ENCODE measurements around the gene MLXIPL. TPM values are rescaled to one million over a fixed set of nuclear protein-coding genes. Genes with fewer than 3 reads are reported as not detected.
"Not testable (repeated sequence)": the region's sequence is repeated elsewhere in the genome, so short reads cannot be mapped to it uniquely, and the experiment has no call there.

MLXIPL gene
- under 1 TPM in 1 of 2 experiments, not detected in 1; 0.22 TPM for total RNA-seq

GRCh38 chr7:73623798-73624668 lies at the start of gene MLXIPL:
Gene MLXIPL, minus strand, starts transcription at chr7:73624522. Its CDS starts 30 bp downstream, at chr7:73624492.
- H3K27ac Mint-ChIP-seq, result no peak within 1 kb of the TSS
- intact Hi-C loops (cut with micrococcal nuclease), result no loop called here
- no peak within 1 kb of the TSS for H3K4me3 Mint-ChIP-seq
- H3K27me3 Mint-ChIP-seq (ENCODE audit: low read depth), result peaks cover 52% of the 10 kb centered on the region
- CTCF ChIA-PET, result interaction anchor here (0.6 to 1.3 kb wide), 4 partner anchors 20 to 231 kb away, joined by 3 to 4 read pairs (median 3); no protein-coding TSS in a partner anchor
- no peaks in the 10 kb centered on the region for H3K9me3 Mint-ChIP-seq
- peak; percentile 68 for DNase-seq
- peaks cover 7% of the 10 kb centered on the region for H3K4me1 Mint-ChIP-seq (ENCODE audit: low read depth)
- H3K36me3 Mint-ChIP-seq (ENCODE audit: low read depth), result no peaks in the 10 kb centered on the region

- intact Hi-C loops (cut with micrococcal nuclease), result no loop called here
- Mint-ChIP-seq H3K36me3 (ENCODE audit: low read depth) (no peaks in the 10 kb centered on the region), H3K27me3 (ENCODE audit: low read depth) (peaks cover 16% of the 10 kb centered on the region), H3K27ac (no peak overlapping the region), H3K4me1 (ENCODE audit: low read depth) (peaks cover 6% of the 10 kb centered on the region), H3K9me3 (no peaks in the 10 kb centered on the region), H3K4me3 (no peak overlapping the region)
- no peak for DNase-seq
- CTCF ChIA-PET, result interaction anchor here (1.2 to 1.5 kb wide), 2 partner anchors 65 kb away, joined by 3 to 4 read pairs; no protein-coding TSS in a partner anchor
Measured at GRCh38 chr7:73671857-73672445, 47.6 kb upstream of the MLXIPL start.

GRCh38 chr7:73671322-73671661 lies 47.0 kb upstream of the MLXIPL start:
- CTCF ChIA-PET, result interaction anchor here (0.5 to 1.5 kb wide), 2 partner anchors 64 to 136 kb away, joined by 3 to 4 read pairs; no protein-coding TSS in a partner anchor
- intact Hi-C loops (cut with micrococcal nuclease), result no loop called here
- peaks cover 6% of the 10 kb centered on the region for H3K4me1 Mint-ChIP-seq (ENCODE audit: low read depth)
- DNase-seq, result no peak
- no peaks in the 10 kb centered on the region for H3K9me3 Mint-ChIP-seq
- H3K27ac Mint-ChIP-seq, result no peak overlapping the region
- no peaks in the 10 kb centered on the region for H3K36me3 Mint-ChIP-seq (ENCODE audit: low read depth)
- no peak overlapping the region for H3K4me3 Mint-ChIP-seq
- peaks cover 16% of the 10 kb centered on the region for H3K27me3 Mint-ChIP-seq (ENCODE audit: low read depth)

- CTCF ChIA-PET, result interaction anchor here (2.2 kb wide), 1 partner anchor 63 kb away, joined by 11 read pairs; no protein-coding TSS in a partner anchor
- peaks cover 18% of the 10 kb centered on the region for H3K27me3 Mint-ChIP-seq (ENCODE audit: low read depth)
- no peaks in the 10 kb centered on the region for H3K9me3 Mint-ChIP-seq
- no peak overlapping the region for H3K27ac Mint-ChIP-seq
- no peaks in the 10 kb centered on the region for H3K36me3 Mint-ChIP-seq (ENCODE audit: low read depth)
- peaks cover 8% of the 10 kb centered on the region for H3K4me1 Mint-ChIP-seq (ENCODE audit: low read depth)
- no peak overlapping the region for H3K4me3 Mint-ChIP-seq
- intact Hi-C loops (cut with micrococcal nuclease), result loop anchor here (5.0 kb wide), 1 partner anchor 172 kb away; the partner anchor contains the start of gene METTL27
- no peak for DNase-seq
Measured at GRCh38 chr7:73669858-73670385, 45.6 kb upstream of the MLXIPL start.

GRCh38 chr7:73669288-73669701 lies 45.0 kb upstream of the MLXIPL start:
- H3K4me3 Mint-ChIP-seq, result no peak overlapping the region
- no peaks in the 10 kb centered on the region for H3K9me3 Mint-ChIP-seq
- intact Hi-C loops (cut with micrococcal nuclease), result loop anchor here (5.0 kb wide), 1 partner anchor 173 kb away; the partner anchor contains the start of gene METTL27
- CTCF ChIA-PET, result interaction anchor here (1.5 to 2.2 kb wide), 3 partner anchors 22 to 64 kb away, joined by 4 to 11 read pairs (median 8); no protein-coding TSS in a partner anchor
- no peak overlapping the region for H3K27ac Mint-ChIP-seq
- peaks cover 8% of the 10 kb centered on the region for H3K4me1 Mint-ChIP-seq (ENCODE audit: low read depth)
- no peaks in the 10 kb centered on the region for H3K36me3 Mint-ChIP-seq (ENCODE audit: low read depth)
- no peak for DNase-seq
- H3K27me3 Mint-ChIP-seq (ENCODE audit: low read depth), result peaks cover 22% of the 10 kb centered on the region

GRCh38 chr7:73668886-73669230 lies 44.5 kb upstream of the MLXIPL start:
- Mint-ChIP-seq H3K4me1 (ENCODE audit: low read depth) (peaks cover 8% of the 10 kb centered on the region), H3K9me3 (no peaks in the 10 kb centered on the region), H3K27me3 (ENCODE audit: low read depth) (peaks cover 25% of the 10 kb centered on the region), H3K36me3 (ENCODE audit: low read depth) (no peaks in the 10 kb centered on the region), H3K27ac (no peak overlapping the region), H3K4me3 (no peak overlapping the region)
- no peak for DNase-seq
- intact Hi-C loops (cut with micrococcal nuclease), result loop anchor here (5.0 kb wide), 1 partner anchor 173 kb away; the partner anchor contains the start of gene METTL27
- CTCF ChIA-PET, result interaction anchor here (1.1 to 2.2 kb wide), 5 partner anchors 22 to 82 kb away, joined by 3 to 11 read pairs (median 4); no protein-coding TSS in a partner anchor

- no peak for DNase-seq
- H3K4me3 Mint-ChIP-seq, result peak overlapping the region; percentile 47
- intact Hi-C loops (cut with micrococcal nuclease), result loop anchor here (5.0 kb wide), 1 partner anchor 174 kb away; the partner anchor contains the start of gene METTL27
- no peaks in the 10 kb centered on the region for H3K36me3 Mint-ChIP-seq (ENCODE audit: low read depth)
- CTCF ChIA-PET, result interaction anchor here (0.7 to 2.2 kb wide), 12 partner anchors 10 to 81 kb away, joined by 3 to 11 read pairs (median 4); no protein-coding TSS in a partner anchor
- H3K27ac Mint-ChIP-seq, result no peak overlapping the region
- H3K9me3 Mint-ChIP-seq, result peaks cover under 1% of the 10 kb centered on the region
- H3K4me1 Mint-ChIP-seq (ENCODE audit: low read depth), result peaks cover 8% of the 10 kb centered on the region
- H3K27me3 Mint-ChIP-seq (ENCODE audit: low read depth), result peaks cover 29% of the 10 kb centered on the region
Measured at GRCh38 chr7:73668103-73668885, 44.0 kb upstream of the MLXIPL start.

GRCh38 chr7:73667344-73668102 lies 43.2 kb upstream of the MLXIPL start, which contains the start of gene VPS37D:
Gene VPS37D, plus strand, starts transcription at chr7:73667831. Its CDS starts 128 bp downstream, at chr7:73667959.
- Mint-ChIP-seq H3K36me3 (ENCODE audit: low read depth) (no peaks in the 10 kb centered on the region), H3K9me3 (peaks cover 6% of the 10 kb centered on the region), H3K4me1 (ENCODE audit: low read depth) (peaks cover 8% of the 10 kb centered on the region), H3K27me3 (ENCODE audit: low read depth) (peaks cover 34% of the 10 kb centered on the region), H3K27ac (no peak within 1 kb of the TSS), H3K4me3 (peak within 1 kb of the TSS; percentile 63)
- intact Hi-C loops (cut with micrococcal nuclease), result loop anchor here (1.0 to 5.0 kb wide), 7 partner anchors 16 to 175 kb away; partner anchors contain the start of genes ABHD11, BUD23, DNAJC30 and METTL27
- CTCF ChIA-PET, result interaction anchor here (0.7 to 2.2 kb wide), 13 partner anchors 11 to 80 kb away, joined by 3 to 11 read pairs (median 4); no protein-coding TSS in a partner anchor
- peak; percentile 91 for DNase-seq

- no peak for DNase-seq
- H3K27me3 Mint-ChIP-seq (ENCODE audit: low read depth), result peaks cover 22% of the 10 kb centered on the region
- H3K4me3 Mint-ChIP-seq, result no peak overlapping the region
- peaks cover 6% of the 10 kb centered on the region for H3K9me3 Mint-ChIP-seq
- H3K36me3 Mint-ChIP-seq (ENCODE audit: low read depth), result no peaks in the 10 kb centered on the region
- peaks cover 4% of the 10 kb centered on the region for H3K4me1 Mint-ChIP-seq (ENCODE audit: low read depth)
- intact Hi-C loops (cut with micrococcal nuclease), result no loop called here
- H3K27ac Mint-ChIP-seq, result no peak overlapping the region
- CTCF ChIA-PET, result interaction anchor here (2.3 kb wide), 1 partner anchor 56 kb away, joined by 9 read pairs; no protein-coding TSS in a partner anchor
Measured at GRCh38 chr7:73663033-73663432, 38.7 kb upstream of the MLXIPL start.

- H3K4me1 Mint-ChIP-seq (ENCODE audit: low read depth); H3K27ac Mint-ChIP-seq; H3K9me3 Mint-ChIP-seq; H3K36me3 Mint-ChIP-seq (ENCODE audit: low read depth); intact Hi-C loops (cut with micrococcal nuclease); H3K4me3 Mint-ChIP-seq; DNase-seq: not testable (repeated sequence)
- CTCF ChIA-PET, result interaction anchor here (0.7 kb wide), 1 partner anchor 39 kb away, joined by 3 read pairs; no protein-coding TSS in a partner anchor
- peaks cover 20% of the 10 kb centered on the region for H3K27me3 Mint-ChIP-seq (ENCODE audit: low read depth)
Measured at GRCh38 chr7:73660594-73660993, 36.3 kb upstream of the MLXIPL start.

- Mint-ChIP-seq H3K9me3 (peaks cover 6% of the 10 kb centered on the region), H3K4me3 (no peak overlapping the region), H3K4me1 (ENCODE audit: low read depth) (no peaks in the 10 kb centered on the region), H3K27me3 (ENCODE audit: low read depth) (peaks cover 20% of the 10 kb centered on the region), H3K27ac (no peak overlapping the region), H3K36me3 (ENCODE audit: low read depth) (no peaks in the 10 kb centered on the region)
- CTCF ChIA-PET, result interaction anchor here (1.3 kb wide), 1 partner anchor 53 kb away, joined by 3 read pairs; no protein-coding TSS in a partner anchor
- intact Hi-C loops (cut with micrococcal nuclease), result no loop called here
- DNase-seq, result no peak
Measured at GRCh38 chr7:73659983-73660382, 35.7 kb upstream of the MLXIPL start.
